GM18505 (cell line): ENCODE measurements around the gene CLDN7.

Experiments used
- ATAC-seq: cut with Tn5 transposase; IDR thresholded peaks from one replicate; pipeline ENCODE4 v1.9.1; 2021; ENCODE audit not compliant: unreplicated experiment
- POLR2A ChIP-seq: IDR thresholded peaks from 4 replicates; pipeline ENCODE4 v1.6.1; 2011; ENCODE audit warnings: borderline replicate concordance; ENCODE audit not compliant: insufficient read depth, insufficient read length; ENCODE audit errors: extremely low read depth

CLDN7 gene

DNA sequence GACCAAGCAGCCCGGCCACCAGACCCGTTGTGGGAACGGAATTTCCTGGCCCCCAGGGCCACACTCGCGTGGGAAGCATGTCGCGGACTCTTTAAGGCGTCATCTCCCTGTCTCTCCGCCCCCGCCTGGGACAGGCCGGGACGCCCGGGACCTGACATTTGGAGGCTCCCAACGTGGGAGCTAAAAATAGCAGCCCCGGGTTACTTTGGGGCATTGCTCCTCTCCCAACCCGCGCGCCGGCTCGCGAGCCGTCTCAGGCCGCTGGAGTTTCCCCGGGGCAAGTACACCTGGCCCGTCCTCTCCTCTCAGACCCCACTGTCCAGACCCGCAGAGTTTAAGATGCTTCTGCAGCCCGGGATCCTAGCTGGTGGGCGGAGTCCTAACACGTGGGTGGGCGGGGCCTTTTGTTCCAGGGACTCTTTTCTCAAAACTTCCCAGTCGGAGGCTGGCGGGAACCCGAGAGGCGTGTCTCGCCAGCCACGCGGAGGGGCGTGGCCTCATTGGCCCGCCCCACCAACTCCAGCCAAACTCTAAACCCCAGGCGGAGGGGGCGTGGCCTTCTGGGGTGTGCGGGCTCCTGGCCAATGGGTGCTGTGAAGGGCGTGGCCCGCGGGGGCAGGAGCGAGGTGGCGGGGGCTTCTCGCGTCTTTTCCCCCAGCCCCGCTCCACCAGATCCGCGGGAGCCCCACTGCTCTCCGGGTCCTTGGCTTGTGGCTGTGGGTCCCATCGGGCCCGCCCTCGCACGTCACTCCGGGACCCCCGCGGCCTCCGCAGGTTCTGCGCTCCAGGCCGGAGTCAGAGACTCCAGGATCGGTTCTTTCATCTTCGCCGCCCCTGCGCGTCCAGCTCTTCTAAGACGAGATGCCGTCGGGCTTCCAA, 19.0 kb upstream of the CLDN7 start, which contains the start of gene SLC2A4:
Gene SLC2A4 (plus strand): TSS at position 645 of the 879 bp plus-strand sequence. CDS start 217 bp downstream, at position 862.
- no peak for TF ChIP-seq POLR2A
- peak; percentile 49 for ATAC-seq

DNA sequence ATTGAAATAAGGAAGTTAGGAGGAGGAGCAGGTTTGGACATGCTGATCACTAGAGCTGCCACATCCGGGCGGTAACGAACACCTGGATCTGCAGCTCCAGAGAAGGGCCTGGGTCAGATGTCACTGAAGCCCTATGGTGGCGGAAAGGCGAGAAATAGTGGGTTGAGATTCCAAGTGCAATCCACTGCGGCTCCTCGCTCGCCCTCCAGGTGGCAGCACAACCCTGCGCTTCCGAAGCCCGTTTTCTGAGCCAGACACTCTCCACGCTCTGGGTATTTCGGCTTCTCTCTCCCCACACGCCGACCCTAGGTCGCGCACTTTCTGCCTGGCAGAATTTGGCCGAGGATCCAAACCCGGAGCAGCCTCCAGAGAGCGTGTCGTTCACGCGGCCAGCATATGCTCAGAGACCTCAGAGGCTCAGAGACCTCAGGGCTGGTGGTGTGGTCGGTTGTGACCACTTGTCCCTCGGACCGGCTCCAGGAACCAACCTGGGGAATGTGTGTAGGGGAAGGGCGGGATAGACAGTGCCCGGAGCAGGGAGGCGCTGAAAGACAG, 18.3 kb upstream of the CLDN7 start:
- TF ChIP-seq POLR2A: no peak
- peak; percentile 50 for ATAC-seq

DNA sequence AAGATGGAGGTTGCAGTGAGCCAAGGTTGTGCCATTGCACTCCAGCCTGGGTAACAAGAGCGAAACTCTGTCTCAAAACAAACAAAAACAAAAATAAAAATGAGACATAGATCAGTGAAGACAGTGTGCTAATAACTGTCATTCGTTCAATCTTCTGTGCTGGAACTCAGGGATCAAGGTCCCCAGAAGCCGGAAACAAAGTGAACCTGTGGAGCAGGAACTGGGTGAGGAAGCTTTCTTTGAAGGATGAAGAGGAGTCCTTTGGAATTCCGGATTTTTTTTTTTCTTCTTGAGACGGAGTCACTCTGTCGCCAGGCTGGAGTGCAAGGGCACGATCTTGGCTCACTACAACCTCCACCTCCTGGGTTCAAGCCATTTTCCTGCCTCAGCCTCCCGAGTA, 17.2 kb upstream of the CLDN7 start:
- TF ChIP-seq POLR2A: no peak
- no peak for ATAC-seq

DNA sequence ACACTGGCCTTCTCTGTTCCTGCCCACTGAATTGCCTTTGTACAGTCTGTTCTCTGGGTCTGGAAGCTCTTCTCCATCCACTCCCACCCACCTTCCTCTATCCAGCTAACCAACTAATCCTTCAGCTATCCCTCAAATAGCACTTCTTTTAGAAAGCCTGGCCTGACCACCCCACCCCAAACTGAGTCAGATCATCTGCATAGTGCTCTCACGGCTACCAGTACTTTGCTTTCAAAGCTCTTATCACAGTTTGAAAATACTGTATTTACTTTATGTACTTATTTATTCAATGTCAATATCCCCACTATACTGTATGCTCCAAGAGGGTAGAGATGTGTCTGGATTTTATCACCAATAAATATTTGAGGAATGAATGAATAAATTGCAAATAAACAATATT, 4.5 kb upstream of the CLDN7 start:
- no peak for TF ChIP-seq POLR2A
- no peak for ATAC-seq

DNA sequence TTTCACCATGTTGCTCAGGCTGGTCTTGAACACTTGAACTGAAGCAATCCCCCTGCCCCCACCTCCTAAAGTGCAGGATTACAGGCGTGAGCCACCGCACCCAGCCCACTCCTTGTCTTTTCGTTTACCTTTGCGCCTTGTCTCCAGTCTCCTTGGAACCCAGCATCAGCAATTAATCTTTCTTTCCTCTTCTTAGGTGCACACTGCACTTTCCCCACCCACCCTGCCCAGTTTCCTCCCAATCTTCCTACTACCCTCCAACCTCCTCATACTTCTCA, 1.5 kb upstream of the CLDN7 start:
- no peak for ATAC-seq
- TF ChIP-seq POLR2A: no peak

DNA sequence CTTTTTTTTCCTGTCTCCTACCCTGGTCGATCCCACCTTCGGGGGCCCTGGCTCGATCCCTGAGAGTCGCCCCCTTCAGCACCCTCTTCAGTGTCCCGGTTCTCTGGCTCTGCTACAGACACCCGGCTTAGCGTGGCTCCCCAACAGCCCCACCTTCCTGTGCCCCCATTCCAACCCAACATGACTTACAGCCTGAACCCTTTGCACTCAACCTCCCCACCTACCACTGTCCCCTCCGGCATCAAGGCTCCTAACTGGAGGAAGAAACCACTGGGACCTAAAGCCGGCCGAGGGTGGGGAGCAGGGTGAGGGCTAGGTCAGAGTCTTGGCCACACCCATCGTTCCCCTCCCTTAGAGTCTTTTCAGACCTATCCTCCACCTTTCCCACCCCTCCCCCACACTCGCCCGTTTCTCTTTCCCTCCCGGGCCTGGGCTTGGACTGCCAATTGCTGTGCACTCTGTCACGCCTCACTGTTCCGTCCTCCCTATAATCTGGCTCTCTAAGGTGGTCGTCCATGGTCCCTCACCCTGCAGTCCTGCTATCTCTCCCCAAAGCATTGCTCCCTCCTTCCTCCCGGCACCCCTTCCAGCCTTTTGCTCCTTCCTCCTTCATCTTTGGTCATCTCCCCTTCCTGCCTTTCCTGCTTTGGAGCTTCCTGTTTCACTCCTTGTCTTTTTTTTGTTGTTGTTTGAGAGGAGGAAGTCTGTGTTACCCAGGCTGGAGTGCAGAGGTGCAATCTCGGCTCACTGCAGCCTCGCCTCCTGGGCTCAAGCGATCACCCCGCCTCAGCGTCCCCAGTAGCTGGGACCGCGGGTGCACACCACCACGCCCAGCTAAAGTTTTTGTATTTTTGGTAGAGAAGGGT, 890 bp upstream of the CLDN7 start:
- no peak for TF ChIP-seq POLR2A
- no peak for ATAC-seq

DNA sequence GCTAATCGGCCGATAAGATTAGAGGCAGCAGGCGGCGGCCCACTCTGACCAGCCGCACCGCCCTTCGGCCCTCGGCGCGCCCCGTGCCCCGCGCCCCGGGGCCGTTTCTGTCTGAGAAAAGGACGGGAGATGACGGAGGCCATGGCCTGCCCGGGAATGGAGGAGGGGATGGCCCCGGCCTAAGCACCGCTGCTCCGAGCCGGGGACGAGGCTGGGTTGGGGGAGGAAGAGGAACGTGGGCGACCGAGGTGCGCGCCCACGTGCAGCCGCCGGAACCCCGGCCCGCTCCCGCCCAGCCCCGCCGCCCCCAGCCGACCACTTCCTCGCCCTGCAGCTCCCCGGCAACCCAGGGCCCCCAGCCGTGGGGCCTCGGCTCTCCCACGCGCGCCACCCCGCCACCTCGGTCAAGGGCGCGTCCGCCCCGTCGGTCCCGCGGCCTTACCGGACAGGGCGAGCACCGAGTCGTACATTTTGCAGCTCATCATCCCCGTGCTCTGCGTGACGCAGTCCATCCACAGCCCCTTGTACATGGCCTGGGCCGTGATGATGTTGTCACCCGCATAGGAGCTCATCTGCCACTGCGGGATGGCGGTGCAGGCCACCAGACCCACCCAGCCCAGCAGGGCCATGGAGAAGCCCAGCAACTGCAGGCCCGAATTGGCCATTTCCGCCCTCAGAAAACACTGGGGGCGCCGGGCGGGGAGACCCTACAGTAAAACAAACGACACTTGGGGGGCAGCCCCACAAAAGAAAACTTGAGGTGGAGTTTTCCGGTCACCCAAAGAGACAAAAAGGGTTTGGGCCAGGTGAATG, 693 bp downstream of the CLDN7 start:
- no peak for ATAC-seq
- TF ChIP-seq POLR2A: no peak

DNA sequence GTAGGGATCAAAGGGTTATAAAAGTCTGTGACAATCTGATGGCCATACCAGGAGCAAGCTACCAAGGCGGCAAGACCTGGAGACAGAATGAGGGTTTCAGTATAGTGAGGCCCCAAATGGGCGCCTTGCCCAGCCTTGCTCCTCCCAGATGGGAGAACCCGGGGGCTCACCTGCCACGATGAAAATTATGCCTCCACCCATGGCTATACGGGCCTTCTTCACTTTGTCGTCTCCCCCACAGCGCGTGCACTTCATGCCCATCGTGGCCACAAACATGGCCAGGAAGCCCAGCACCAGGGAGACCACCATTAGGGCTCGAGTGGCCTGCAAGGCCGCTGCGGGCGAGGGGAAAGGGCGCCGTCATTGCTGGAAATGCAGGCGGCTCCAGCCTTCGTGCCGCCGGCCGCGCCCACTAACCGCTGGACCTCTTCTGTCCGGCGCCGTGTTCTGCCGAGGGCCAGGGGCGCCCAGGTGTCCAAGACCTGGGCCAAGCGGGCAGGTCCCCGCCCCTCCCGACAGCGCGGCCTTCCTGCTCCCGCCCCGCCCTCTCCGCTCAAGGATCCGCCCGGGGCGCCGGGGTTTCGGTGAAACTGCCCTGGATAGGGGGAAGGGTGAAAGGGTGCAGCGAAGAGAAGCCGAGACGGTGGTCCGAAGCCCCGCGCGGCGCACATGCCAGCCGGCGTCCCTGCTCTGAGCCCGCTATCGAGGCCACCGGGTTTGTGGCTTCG, 1.5 kb downstream of the CLDN7 start:
- peak; percentile 30 for TF ChIP-seq POLR2A
- ATAC-seq: no peak

DNA sequence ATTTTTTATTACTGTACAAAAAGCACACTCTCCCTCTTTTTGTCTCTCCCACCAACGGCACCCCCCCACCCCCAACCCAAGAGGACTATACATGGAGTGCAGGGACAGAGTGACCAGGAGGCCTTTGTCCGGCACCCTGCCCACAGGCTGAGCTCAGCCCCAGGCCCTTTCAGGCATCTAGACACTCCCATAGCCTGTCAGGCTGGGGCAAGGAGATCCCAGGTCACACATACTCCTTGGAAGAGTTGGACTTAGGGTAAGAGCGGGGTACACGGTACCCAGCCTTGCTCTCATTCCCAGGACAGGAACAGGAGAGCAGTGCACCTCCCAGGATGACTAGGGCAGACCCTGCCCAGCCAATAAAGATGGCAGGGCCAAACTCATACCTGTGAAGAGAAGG, 2.1 kb downstream of the CLDN7 start:
- no peak for TF ChIP-seq POLR2A
- no peak for ATAC-seq

DNA sequence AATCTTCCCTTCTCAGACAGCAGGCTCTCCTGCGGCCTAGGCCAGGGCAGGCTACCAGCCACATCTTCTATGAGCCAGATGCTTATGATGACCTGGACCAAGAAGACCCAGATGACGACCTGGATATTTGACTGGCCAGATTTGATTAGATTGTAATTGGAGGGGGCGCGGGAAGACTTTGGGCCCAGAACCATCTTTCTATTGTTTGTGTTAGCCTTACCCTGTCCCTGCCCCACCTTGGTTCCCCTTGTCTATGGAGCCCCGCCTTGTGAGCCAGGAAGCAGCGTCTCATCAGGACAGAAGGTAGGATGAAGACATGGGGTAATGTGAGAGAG, 2.8 kb downstream of the CLDN7 start:
- TF ChIP-seq POLR2A: no peak
- no peak for ATAC-seq

DNA sequence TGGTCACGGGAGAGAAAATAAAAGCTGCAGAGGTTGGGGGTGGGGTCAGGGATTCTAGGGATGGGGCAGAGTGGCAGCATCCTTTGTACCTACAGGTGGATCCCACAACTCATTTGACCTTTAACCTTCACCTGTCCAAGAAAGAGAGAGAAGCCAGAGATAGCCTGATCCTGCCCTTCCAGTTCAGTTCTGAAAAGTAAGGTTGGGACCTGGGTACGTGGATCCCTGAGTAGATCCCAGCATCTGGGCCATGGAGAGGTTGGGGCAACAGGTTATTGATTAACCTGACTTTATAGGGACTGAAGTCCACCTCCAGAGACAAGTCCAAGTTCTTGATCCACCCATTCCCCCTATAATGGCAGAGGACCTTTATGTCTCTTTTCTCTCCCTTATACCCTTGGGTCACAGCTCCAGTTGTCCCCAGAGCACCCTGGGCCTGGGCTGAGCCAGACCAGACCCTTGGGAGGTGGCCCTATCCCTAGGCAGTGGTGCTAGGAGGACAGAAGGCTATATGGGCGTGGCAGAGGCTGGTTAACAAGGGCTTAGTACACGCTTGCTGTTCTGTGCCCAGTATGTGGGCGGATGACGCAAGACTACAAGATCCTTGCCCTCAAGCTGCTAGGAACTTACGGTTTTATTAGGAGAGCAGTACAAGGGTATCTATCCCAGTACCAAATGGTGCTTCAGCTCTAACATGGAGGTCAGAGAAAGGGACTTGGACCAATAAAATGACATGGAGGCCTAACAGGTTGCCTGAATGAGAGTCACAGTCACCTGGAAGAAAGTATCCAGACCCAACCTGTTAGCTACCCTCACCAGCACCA, 3.3 kb downstream of the CLDN7 start:
- no peak for TF ChIP-seq POLR2A
- ATAC-seq: no peak
